GM21528 (cell line): ENCODE data around the gene TBC1D9.
"Not testable (repeated sequence)": the region's sequence is repeated elsewhere in the genome, so short reads cannot be mapped to it uniquely, and the experiment has no call there.

Experiments
- ATAC-seq: cut with Tn5 transposase; IDR thresholded peaks from one replicate; pipeline ENCODE4 v1.9.1; 2021; ENCODE audit warnings: mild to moderate bottlenecking, moderate library complexity; ENCODE audit not compliant: unreplicated experiment, low FRiP score

TBC1D9 gene

DNA sequence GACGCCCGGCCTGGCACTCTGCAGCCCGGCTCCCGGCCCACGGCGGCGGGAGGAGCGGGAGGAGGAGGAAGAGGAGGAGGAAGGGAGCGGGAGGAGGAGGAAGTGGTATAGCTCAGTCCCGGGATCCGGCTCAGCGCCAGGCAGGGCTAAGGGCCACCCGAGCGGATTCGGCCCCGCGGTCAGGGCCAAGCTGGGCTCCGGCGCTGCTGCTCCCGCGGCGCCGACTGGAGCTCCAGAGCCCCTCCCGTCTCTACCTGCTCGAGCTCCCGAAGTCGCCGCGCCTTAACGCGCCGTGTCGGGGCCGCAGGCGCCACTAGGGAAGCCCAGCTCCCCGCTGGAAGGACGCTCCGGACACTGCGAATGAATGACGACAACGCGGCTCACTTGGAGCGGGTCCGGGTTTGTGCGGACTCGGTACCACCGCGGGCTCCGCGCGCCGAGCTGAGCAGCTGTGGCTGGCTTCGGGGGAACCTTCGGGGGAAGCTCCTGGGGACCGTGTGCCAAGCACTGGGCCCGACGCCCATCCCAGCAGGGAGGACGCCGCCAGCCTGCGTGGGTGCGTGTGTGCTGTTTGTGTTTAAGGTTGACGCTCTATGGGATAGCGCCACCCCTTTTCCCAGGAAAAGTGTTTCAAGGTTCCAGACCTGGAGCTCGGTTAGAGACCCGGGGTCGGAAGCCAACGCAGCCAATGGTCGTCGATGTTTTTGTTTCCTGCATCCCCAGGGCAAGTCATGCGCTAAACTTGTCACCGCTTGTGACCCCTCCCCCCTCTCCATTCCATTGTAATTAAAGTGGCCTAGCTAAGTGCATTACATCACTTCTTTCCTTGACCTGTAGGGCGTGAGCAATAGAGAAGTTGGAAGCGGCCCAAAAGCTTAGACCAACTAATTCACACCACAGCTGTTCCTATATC lies at the start of gene TBC1D9:
TSS of gene TBC1D9 (minus strand) at position 67 of the 913 bp plus-strand sequence. CDS start 340 bp downstream, outside the sequence.
- peak; percentile 54 for ATAC-seq

DNA sequence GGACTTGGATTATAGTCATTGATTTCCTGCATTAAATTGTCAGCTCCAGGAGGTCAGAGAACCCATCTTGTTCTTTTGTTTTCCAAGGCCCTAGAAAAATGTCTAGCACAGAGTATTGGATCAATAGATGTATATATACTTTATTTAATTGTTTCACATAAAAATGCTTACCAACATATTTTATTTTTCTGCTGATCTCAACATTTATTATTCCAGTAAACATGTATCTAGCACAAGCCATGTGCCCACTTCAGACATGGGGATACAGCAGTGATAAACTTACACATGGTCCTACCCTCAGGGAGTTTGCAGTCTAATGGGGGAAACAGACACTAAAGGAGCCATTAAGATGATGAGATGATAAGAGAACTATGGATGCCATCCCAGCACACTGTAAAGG lies 49.1 kb upstream of the TBC1D9 start:
- no peak for ATAC-seq

DNA sequence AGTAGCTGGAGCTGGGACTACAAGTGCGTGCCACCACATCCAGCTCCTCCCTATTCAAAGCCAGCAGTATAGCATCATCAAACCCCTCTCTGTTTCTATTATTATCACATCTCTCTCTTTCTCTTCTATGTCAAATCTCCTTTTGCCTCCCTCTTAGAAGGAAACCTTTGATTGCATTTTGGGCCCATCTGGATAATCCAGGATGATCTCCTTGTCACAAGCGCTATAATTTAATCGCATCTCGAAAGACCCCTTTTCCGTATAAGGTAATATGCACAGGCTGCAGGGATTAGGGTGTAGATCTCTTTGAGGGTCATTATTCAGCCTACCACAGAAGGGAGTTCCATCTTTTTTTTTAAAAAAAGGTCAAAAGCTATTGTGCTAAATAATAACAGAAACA lies 46.4 kb upstream of the TBC1D9 start:
- ATAC-seq: no peak

- ATAC-seq: no peak
These were observed 44.5 kb upstream of the TBC1D9 start for GRCh38 chr4:140800666-140801065.

GRCh38 chr4:140799686-140800225 lies 43.6 kb upstream of the TBC1D9 start:
- ATAC-seq: no peak

DNA sequence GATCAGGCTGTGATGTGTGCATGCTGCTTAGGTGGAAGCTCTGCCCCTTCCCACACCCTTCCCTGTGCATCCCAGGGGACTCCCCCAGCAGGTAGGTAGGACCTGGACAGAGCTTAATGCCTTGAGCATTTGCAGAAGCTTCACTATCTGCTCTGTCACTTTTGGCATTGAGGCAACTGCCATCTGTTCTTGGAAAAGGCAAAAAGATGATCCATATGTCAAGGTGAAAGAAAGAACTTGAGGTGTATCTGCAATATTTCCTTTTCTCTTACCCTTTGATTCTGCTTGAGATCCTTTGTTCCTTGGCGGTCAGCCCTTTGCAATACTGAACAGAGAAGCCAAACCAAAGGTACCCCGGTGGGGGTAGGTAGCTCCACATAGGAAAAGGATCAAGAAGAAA lies 37.1 kb upstream of the TBC1D9 start:
- ATAC-seq: no peak

DNA sequence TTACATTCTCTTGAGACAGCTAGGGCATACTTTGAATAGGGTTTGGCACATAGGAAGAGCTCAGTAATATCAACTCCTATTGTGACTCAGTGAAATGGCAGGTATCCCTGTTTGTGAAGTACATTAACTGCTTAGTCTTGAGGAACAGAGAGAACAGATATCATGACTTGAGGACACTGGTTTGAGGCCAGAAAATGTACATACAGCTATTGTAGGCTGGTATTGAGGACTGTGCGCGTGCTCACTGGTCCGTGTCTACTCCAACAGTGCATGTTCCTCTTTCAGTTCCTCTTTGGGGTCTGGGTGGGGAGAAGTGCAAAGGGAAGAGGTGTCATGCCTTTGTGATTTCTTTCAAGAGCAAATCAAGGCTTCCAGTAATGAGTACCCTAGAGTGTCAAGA lies 34.6 kb upstream of the TBC1D9 start:
- peak; percentile 91 for ATAC-seq

GRCh38 chr4:140790171-140790570 lies 34.0 kb upstream of the TBC1D9 start:
- peak; percentile 34 for ATAC-seq

DNA sequence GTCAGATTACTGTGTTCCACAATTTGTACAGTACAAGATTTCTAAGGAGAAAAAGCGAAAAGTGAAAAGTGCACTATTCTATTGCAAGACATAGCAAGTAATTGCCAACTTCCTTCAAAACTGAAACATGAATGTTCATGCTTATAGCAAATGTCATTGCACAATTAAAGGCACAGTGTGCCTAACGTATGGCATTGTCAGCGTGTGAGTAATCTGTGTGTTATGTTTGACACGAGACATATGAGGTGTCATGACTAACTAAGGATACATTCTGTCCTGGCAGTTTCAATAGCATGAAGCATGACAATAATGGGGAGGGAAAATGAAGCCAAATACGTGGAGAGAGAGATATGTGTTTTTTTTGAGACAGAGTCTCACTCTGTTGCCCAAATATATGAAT lies 33.6 kb upstream of the TBC1D9 start:
- ATAC-seq: no peak

GRCh38 chr4:140782787-140783186 lies 26.6 kb upstream of the TBC1D9 start:
- not testable (repeated sequence) for ATAC-seq

GRCh38 chr4:140781596-140781995 lies 25.4 kb upstream of the TBC1D9 start:
- no peak for ATAC-seq

DNA sequence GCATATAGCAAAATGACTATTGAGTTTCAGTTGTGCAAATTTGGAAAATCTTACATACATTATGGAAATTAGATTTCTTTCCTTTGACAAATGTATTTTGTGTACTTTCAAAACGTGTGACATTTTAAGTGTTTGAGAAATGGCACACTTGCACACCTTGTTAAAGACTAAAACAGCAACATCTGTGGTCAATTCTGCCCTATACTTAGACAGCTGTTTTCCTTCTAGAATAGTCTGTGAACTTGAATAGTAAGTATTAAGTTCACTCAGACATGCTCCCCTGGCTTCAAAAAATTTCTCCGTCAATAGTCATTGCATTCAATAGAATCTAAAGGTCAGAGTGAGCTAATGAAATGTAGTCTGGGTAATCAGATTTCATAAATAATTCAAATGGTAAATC lies 21.7 kb upstream of the TBC1D9 start:
- ATAC-seq: no peak

- no peak for ATAC-seq
These were observed 21.2 kb upstream of the TBC1D9 start for GRCh38 chr4:140777386-140777785.

DNA sequence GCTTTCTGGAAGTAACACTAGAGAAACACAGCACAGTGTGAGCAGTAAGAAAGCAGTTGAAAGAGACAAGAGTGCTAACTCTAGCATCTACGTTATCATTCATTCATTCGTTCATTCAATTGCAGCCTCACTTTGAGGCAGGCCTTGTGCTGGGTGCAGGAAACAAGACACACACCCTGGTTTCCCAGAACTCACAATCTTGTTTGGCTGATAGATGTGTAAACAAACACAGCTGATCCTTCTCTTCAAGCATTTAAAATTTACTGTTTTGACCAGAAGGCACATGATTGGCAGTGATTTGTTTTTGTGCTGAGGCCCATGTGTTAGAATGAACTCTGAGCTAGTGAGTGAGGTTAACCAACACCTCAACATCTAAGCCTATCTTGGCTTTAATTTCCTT lies 20.4 kb upstream of the TBC1D9 start:
- ATAC-seq: no peak

GRCh38 chr4:140774956-140775355 lies 18.8 kb upstream of the TBC1D9 start:
- no peak for ATAC-seq

GRCh38 chr4:140774510-140774909 lies 18.3 kb upstream of the TBC1D9 start:
- no peak for ATAC-seq

- ATAC-seq: no peak
These were observed 13.0 kb upstream of the TBC1D9 start for GRCh38 chr4:140769209-140769608.

DNA sequence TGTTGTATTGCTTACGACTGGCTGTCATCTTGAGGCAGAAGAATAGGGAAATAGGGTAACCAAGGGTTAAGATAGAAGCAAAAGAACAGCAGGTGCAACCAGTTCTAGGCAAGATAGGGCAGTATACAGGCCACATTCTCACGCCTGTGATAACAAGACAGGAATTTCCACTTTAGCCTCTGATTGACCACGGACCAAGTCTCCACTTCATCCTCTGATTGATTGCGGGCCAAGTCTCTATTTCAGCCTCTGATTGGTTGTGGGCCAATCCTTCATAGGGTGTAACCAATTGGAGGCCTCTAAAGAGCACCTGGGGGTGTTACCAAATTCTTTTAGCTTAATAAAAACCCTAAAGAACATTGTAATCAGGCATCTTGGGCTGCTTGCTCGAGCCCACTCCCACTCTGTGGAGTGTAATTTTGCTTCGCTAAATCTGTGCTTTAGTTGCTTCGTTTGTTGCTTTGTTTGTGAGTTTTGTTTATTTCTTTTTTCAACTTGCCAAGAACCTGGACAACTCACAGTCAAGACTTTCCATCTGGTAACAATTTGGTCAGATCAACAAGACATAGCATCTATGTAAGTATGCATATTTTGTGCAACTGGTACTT lies 8.7 kb upstream of the TBC1D9 start:
- no peak for ATAC-seq

DNA sequence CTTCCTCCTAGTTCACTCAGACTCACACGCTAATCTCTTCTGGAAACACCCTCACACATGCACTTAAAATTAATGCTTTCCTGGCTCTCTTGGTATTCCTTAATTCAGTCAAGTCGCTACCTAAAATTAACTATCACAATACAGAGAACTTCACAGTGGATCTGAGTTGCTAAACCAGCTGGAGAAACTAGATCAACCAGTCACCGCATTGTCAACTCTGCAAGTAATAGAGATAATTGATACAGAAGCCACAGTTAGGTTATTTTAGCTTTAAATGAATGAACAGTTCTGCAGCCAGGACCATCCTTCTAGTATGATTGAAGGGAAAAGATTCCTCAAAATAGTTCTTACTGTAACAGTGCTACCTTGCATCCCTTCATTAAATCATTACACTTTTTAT lies 6.0 kb upstream of the TBC1D9 start:
- ATAC-seq: no peak

GRCh38 chr4:140757232-140757630 lies 1.0 kb upstream of the TBC1D9 start:
- no peak for ATAC-seq

DNA sequence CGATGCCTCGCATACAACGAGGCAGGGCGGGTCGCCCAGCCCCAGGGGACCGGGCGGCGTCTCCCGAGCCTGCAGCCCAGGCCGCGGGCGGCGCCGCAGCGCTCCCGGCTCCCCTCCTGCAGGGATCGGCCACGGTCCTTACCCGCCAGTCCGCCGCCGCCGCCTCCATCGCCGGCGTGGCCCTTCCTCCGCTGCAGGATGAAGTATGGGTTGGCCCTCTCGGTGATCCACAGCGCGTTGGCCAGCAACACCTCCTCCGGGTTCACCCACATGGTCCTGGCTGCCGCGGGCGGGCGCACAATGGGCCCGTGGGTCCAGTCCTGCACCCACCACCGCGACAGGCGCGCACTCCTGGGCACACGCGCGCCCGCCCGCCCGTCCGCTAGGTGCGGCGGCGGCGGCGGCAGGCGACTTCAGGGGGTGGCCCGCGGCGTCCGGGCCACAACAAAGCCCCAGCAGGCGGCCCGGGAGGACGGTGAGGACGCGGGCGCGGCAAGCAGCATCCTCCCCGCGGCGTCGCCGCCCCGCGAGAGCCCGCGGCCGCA lies 339 bp downstream of the TBC1D9 start:
- ATAC-seq: peak; percentile 62
